ENCODE data around the gene CTNNA1.

- TF ChIP-seq CTCF (IDR thresholded peaks at IDR 0.05), result no peak
- no peak for TF ChIP-seq POLR2A (IDR thresholded peaks at IDR 0.05)
- no peak for TF ChIP-seq POLR2AphosphoS5 (IDR thresholded peaks at IDR 0.05; ENCODE audit: insufficient read depth in 1 of 2, low read depth in 1 of 2)
Observed at GRCh38 chr5:138942066-138942465, 188.8 kb downstream of the CTNNA1 start.
